Inflammatory macrophage treated with lipopolysaccharide for 1 hour (primary cell): ENCODE measurements around the gene AMFR.

Experiments used
- DNase-seq, 2 donors: peaks; one replicate each; pipeline ENCODE4 v3.0.0-alpha.2; 2020 to 2022

The AMFR gene

GRCh38 chr16:56362057-56362655, 63.2 kb downstream of the AMFR start:
- no peak for DNase-seq

GRCh38 chr16:56360117-56361008, 65.0 kb downstream of the AMFR start:
- DNase-seq: no peak

- peak; percentile 7 to 29 for DNase-seq
Measured at GRCh38 chr16:56357765-56358322, 67.5 kb downstream of the AMFR start.

GRCh38 chr16:56357241-56357764, 68.0 kb downstream of the AMFR start:
- DNase-seq: peak; percentile 20 to 25

GRCh38 chr16:56356276-56357240, 68.8 kb downstream of the AMFR start:
- DNase-seq: peak; percentile 63 to 79

DNA sequence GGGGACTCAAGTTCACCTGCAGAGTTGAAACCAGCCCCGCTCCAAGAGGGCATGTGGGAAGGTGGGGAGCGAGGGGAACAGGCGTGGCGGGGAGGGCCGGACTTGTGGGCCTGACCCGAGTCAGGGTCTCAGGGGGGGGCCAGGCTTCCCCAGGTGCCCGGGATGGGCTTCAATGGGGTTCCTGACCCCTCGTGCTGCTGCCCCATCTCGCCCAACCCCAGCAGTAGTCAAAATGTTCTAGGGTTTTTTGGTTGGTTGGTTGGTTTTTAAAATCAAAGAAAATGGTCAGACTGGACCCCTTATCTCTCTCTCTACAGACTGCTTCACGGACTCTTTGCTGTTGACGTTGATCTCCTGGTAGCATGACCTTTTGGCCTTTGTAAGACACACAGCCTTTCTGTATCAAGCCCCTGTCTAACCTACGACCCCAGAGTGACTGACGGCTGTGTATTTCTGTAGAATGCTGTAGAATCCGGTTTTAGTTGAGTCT, 69.5 kb downstream of the AMFR start:
- DNase-seq: no peak

GRCh38 chr16:56355221-56355620, 70.1 kb downstream of the AMFR start:
- DNase-seq: no peak

DNA sequence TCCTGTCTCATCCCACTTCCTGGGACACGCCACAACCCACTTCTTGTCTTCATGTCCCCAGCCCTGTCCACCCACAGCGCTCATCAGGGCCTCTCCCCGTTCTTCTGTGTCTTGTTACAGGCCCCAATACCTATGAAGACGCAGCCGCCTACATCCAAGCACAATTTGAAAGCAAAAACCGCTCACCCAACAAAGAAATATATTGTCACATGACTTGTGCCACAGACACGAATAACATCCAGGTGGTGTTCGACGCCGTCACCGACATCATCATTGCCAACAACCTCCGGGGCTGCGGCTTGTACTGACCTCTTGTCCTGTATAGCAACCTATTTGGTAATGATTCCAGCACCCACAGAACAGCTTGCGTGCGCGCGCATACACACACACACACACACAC, 70.6 kb downstream of the AMFR start:
- no peak for DNase-seq

DNA sequence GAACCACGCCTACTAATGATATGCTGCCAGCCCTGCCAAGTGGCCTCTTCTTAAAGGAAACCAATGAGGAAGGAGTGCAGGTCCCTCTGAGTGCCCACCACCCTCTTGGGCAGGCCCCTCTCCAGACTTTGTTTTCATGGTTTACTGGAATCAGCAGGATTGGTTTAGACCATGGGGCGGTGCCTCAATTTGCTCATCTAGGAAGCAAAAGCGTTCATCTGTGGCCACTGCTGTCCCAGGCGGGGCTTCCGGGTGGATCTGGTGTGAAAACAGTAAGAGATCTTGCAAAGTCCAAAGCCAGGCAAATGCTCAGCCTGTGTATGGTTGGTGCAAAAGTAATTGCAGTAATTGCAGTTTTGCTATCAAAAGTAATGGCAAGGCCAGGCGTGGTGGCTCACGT, 71.3 kb downstream of the AMFR start:
- no peak for DNase-seq

- no peak for DNase-seq
Measured at GRCh38 chr16:56353054-56353921, 72.1 kb downstream of the AMFR start.

GRCh38 chr16:56352351-56353053, 72.8 kb downstream of the AMFR start:
- no peak for DNase-seq

DNA sequence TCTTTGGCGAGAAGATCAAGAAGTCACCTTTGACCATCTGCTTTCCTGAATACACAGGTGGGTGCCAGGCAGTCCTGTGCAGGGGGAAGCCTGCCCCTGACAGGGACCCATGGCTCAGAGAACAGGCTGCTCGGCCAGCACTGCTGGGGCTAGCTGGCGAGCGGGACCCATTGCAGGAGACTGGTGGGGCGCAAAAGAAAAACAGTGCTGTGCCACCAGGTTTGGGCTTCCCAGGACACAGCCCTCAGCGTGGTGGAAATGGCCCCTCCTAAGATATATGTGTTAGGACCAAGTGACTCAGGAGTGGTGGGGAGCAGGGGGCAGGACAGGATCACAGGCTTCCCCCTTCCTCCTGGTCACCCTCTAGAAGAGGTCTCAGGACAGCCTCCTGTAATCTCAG, 73.9 kb downstream of the AMFR start:
- DNase-seq: no peak

- DNase-seq: no peak
Measured at GRCh38 chr16:56350491-56351405, 74.6 kb downstream of the AMFR start.

- DNase-seq: no peak
Measured at GRCh38 chr16:56349711-56350161, 75.6 kb downstream of the AMFR start.

DNA sequence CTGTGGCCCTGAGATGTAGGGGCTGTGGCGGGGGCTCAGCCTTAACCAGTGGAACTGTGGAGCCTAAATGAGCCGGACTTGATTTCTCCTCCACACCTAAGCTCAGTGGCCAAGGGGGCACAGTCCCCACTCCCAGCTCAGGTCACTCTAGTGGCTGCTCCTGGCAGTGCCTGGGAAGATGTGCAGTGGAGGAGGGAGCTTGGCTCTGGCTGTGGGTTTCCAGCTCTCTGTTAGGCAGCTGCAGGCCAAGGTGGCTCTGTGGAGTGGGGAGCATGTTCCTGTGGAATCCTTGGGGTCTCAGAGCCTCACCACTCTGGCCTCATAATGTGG, 76.3 kb downstream of the AMFR start:
- no peak for DNase-seq

DNA sequence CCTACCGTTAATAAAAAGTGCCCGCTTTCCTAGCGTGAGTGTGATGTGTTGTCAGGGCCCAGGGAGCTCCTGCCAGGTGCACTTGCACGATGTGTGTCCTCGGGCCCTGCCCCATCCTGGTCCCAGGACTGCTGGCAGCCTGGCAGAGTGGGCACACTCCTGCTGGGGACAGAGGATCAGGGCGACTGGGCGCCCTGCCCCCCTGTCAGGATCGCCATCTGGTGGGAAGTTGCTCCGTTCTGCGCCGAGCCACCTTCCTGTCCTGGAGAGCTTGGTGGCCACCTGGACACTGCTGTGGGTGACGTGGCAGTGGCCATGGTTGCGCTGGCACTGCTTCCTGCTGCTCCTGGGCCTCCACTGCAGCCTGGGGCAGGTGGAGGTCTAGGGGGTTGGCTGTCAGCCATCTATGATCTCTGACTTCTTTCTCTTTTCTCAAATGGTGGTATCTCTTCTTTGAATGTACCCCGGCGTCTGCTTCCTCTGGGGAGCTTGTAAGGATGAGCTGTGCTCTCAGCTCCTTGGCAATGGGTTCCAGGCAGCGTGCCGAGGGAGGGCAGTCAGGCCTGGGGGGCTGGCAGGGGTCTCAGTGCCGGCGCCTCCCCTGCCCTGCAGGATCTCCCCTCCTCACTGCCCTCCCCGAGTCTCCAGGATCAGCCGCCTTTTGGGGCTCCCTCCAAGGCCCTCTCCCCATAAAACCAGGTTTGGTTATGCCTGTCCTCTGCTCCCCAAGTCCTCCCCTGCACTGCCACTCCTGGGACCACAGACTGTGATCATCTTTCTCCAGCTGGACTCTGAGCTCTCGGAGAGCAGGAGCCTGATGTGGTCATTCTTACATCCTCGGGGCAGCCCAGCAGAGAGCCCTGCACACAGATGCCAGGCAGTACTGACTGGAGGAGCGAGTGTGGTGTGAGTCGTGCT, 76.9 kb downstream of the AMFR start:
- no peak for DNase-seq

DNA sequence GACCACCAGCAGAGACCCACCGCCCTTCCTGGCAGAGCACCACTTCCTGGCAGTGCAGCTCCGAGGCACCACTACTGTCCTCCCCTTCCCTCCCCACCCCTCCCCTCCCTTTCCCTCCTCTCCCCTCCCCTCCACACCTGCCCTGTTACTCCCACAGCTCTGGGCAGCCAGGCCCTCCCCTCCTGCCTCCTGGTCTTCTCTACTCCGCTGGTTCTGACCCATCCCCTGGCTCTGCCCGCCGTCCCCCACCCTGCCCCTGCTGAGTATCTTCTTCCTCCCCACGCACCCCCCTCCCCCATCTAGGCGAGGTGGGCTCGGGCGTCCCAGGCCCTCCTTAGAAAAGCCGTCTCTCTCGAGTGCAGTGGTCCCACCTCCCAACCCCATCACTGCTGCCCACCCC, 77.7 kb downstream of the AMFR start:
- no peak for DNase-seq

GRCh38 chr16:56347166-56347565, 78.2 kb downstream of the AMFR start:
- DNase-seq: no peak
